ENCODE results near the gene HYAL3. TPM values are rescaled to one million over a fixed set of nuclear protein-coding genes. Genes with fewer than 3 reads are reported as not detected.

Gene HYAL3
- total RNA-seq, 2 experiments from 2014 or later: 3.0 to 3.2 TPM

GRCh38 chr3:50304601-50305000, 5.4 kb upstream of the HYAL3 start:
- peaks cover 10% of the 10 kb centered on the region for H3K4me1 Mint-ChIP-seq (ENCODE audit: low read depth)
- Histone ChIP-seq H3K27ac (ENCODE audit: low read depth in 1 of 2, low read length in 2 of 2) (no peak overlapping the region), H3K9me3 (ENCODE audit: control insufficient read depth in 1 of 2, insufficient read depth in 1 of 2, low read length in 2 of 2) (peaks cover 0 to 8% of the 10 kb centered on the region in 2 experiments), H3K36me3 (ENCODE audit: insufficient read depth, low read length) (no peaks in the 10 kb centered on the region), H3K4me1 (ENCODE audit: insufficient read depth, low read length) (peaks cover 11% of the 10 kb centered on the region), H3K27me3 (ENCODE audit: control insufficient read depth in 1 of 2, insufficient read depth in 2 of 2, low read length in 2 of 2) (no peaks in the 10 kb centered on the region), H3K4me3 (ENCODE audit: low read length) (no peak overlapping the region)
- DNase-seq: peak in 1 of 14 experiments; percentile 16
- no peak overlapping the region for H3K4me3 Mint-ChIP-seq
- no peaks in the 10 kb centered on the region for H3K27me3 Mint-ChIP-seq
- peak overlapping the region; percentile 40 for H3K27ac Mint-ChIP-seq
- H3K36me3 Mint-ChIP-seq (ENCODE audit: low read depth): no peaks in the 10 kb centered on the region
- intact Hi-C loops (cut with DNase I, micrococcal nuclease): no loop called here
- H3K9me3 Mint-ChIP-seq: no peaks in the 10 kb centered on the region
- ATAC-seq (ENCODE audit: poor library complexity): no peak
- TF ChIP-seq CTCF (IDR thresholded peaks at IDR 0.05): no peak
- POLR2A ChIA-PET: interaction anchor here (0.9 kb wide), 1 partner anchor 10 kb away, joined by 3 read pairs; no protein-coding TSS in a partner anchor
- CTCF ChIA-PET: no interaction called here

- CTCF ChIA-PET: no interaction called here
- DNase-seq: peak in 1 of 14 experiments; percentile 28
These were observed 4.0 kb upstream of the HYAL3 start, which contains the start of gene HYAL1 for GRCh38 chr3:50303013-50303815. HYAL1 (minus strand) TSS chr3:50303574; CDS start chr3:50302956, 618 bp downstream.

More at GRCh38 chr3:50303013-50303815, 4.0 kb upstream of the HYAL3 start, which contains the start of gene HYAL1:
- no peaks in the 10 kb centered on the region for H3K27me3 Mint-ChIP-seq
- H3K4me1 Mint-ChIP-seq (ENCODE audit: low read depth): peaks cover 24% of the 10 kb centered on the region
- H3K9me3 Mint-ChIP-seq: no peaks in the 10 kb centered on the region
- no peaks in the 10 kb centered on the region for H3K27me3 ChIP-seq (ENCODE audit: control insufficient read depth in 1 of 2, insufficient read depth in 2 of 2, low read length in 2 of 2)
- no peak for ATAC-seq (ENCODE audit: poor library complexity)
- H3K4me3 Mint-ChIP-seq: no peak within 1 kb of the TSS
- peaks cover 7% of the 10 kb centered on the region for H3K36me3 Mint-ChIP-seq (ENCODE audit: low read depth)
- H3K27ac ChIP-seq (ENCODE audit: low read depth in 1 of 2, low read length in 2 of 2): no peak within 1 kb of the TSS
- H3K27ac Mint-ChIP-seq: no peak within 1 kb of the TSS
- POLR2A ChIA-PET: interaction anchor here (1.4 kb wide), 1 partner anchor 18 kb away, joined by 4 read pairs; no protein-coding TSS in a partner anchor
- H3K9me3 ChIP-seq (ENCODE audit: control insufficient read depth in 1 of 2, insufficient read depth in 1 of 2, low read length in 2 of 2): no peaks in the 10 kb centered on the region
- intact Hi-C loops (cut with DNase I, micrococcal nuclease): no loop called here
- TF ChIP-seq CTCF (IDR thresholded peaks at IDR 0.05): no peak
- no peaks in the 10 kb centered on the region for H3K36me3 ChIP-seq (ENCODE audit: insufficient read depth, low read length)
- peaks cover 22% of the 10 kb centered on the region for H3K4me1 ChIP-seq (ENCODE audit: insufficient read depth, low read length)
- H3K4me3 ChIP-seq (ENCODE audit: low read length): no peak within 1 kb of the TSS
